ENCODE data around the gene TEKT1.

TEKT1 gene

GRCh38 chr17:6857336-6857735, 25.8 kb upstream of the TEKT1 start (continued):
- TF ChIP-seq PATZ1 (tag by site-specific recombination; IDR thresholded peaks at IDR 0.05): no peak

- ChIA-PET CTCF (interaction anchor here (0.6 to 4.0 kb wide), 3 partner anchors 13 to 148 kb away, joined by 6 to 59 read pairs (median 6); no protein-coding TSS in a partner anchor), POLR2A (no interaction called here)
- Histone ChIP-seq H3K4me1 (ENCODE audit: control insufficient read depth, insufficient read depth, low read length) (no peaks in the 10 kb centered on the region), H3K4me3 (ENCODE audit: low read depth, low read length) (no peak overlapping the region), H3K27ac (ENCODE audit: extremely low read depth, low read depth, low read length) (no peak overlapping the region), H3K9me3 (ENCODE audit: control insufficient read depth, insufficient read depth, low read depth, low read length) (no peaks in the 10 kb centered on the region), H3K36me3 (ENCODE audit: control insufficient read depth in 2 of 2, insufficient read depth in 1 of 2, low read length in 2 of 2) (0 out of 3 replicates have a peak, but pooled peaks cover 0 to 3% of the 10 kb centered on the region in 2 experiments)
- no peak for TF ChIP-seq TRIM28 (IDR thresholded peaks at IDR 0.05; ENCODE audit: borderline replicate concordance, low read length)
- no peak for TF ChIP-seq ZNF423 (tag by site-specific recombination; IDR thresholded peaks at IDR 0.05)
- TF ChIP-seq ZNF354C (tag by site-specific recombination; IDR thresholded peaks at IDR 0.05; ENCODE audit: borderline replicate concordance, low read depth): no peak
- TF ChIP-seq YY2 (tag by site-specific recombination; IDR thresholded peaks at IDR 0.05): no peak
- TF ChIP-seq HOXA7 (CRISPR knock-in tag; IDR thresholded peaks at IDR 0.05; ENCODE audit: borderline replicate concordance): no peak
Observed at GRCh38 chr17:6856051-6856450, 24.5 kb upstream of the TEKT1 start.

GRCh38 chr17:6853764-6854442, 22.4 kb upstream of the TEKT1 start:
- Histone ChIP-seq H3K27ac (ENCODE audit: extremely low read depth, low read depth, low read length) (peak overlapping the region; percentile 78), H3K9me3 (ENCODE audit: control insufficient read depth, insufficient read depth, low read depth, low read length) (no peaks in the 10 kb centered on the region), H3K36me3 (ENCODE audit: control insufficient read depth in 2 of 2, insufficient read depth in 1 of 2, low read length in 2 of 2) (0 out of 3 replicates have a peak, but pooled peaks cover 0 to 3% of the 10 kb centered on the region in 2 experiments), H3K4me3 (ENCODE audit: low read depth, low read length) (peak overlapping the region; percentile 62), H3K4me1 (ENCODE audit: control insufficient read depth, insufficient read depth, low read length) (no peaks in the 10 kb centered on the region)
- ChIA-PET CTCF (interaction anchor here (0.7 to 4.0 kb wide), 30 partner anchors 10 to 322 kb away, joined by 3 to 59 read pairs (median 4); partner anchors contain the start of genes SLC13A5 and TEKT1), POLR2A (interaction anchor here (0.9 to 1.3 kb wide), 5 partner anchors 10 to 158 kb away, joined by 3 to 8 read pairs (median 3); partner anchors contain the start of gene RNASEK)
- TF ChIP-seq ZNF600 (tag by site-specific recombination; IDR thresholded peaks at IDR 0.05): peak; percentile 82
- no peak for TF ChIP-seq HOXD13 (CRISPR knock-in tag; IDR thresholded peaks at IDR 0.05; ENCODE audit: borderline replicate concordance)
- TF ChIP-seq ZBTB8A (tag by site-specific recombination; IDR thresholded peaks at IDR 0.05): peak; percentile 36; the same call in 1 of the 2 replicates
- TF ChIP-seq ZNF394 (tag by site-specific recombination; IDR thresholded peaks at IDR 0.05; ENCODE audit: borderline replicate concordance): peak; percentile 73
- 0 out of 2 replicates have a peak, but pooled peaks have one; percentile 23 for TF ChIP-seq SP3 (tag by site-specific recombination; IDR thresholded peaks at IDR 0.05)
- peak; percentile 25; the same call in 1 of the 2 replicates for TF ChIP-seq SP2 (tag by site-specific recombination; IDR thresholded peaks at IDR 0.05)
- TF ChIP-seq ZNF202 (tag by site-specific recombination; IDR thresholded peaks at IDR 0.05; ENCODE audit: borderline replicate concordance): no peak
- TF ChIP-seq GLIS1 (tag by site-specific recombination; IDR thresholded peaks at IDR 0.05): peak; percentile 31; the same call in 1 of the 2 replicates
- no peak for TF ChIP-seq ZNF610 (tag by site-specific recombination; IDR thresholded peaks at IDR 0.05; ENCODE audit: borderline replicate concordance)
- peak; percentile 84 for TF ChIP-seq SCRT2 (tag by site-specific recombination; IDR thresholded peaks at IDR 0.05)
- TF ChIP-seq PRDM10 (tag by site-specific recombination; IDR thresholded peaks at IDR 0.05): peak; percentile 82
- 0 out of 2 replicates have a peak, but pooled peaks have one; percentile 15 for TF ChIP-seq ZEB2 (tag by site-specific recombination; IDR thresholded peaks at IDR 0.05)
- 0 out of 2 replicates have a peak, but pooled peaks have one; percentile 14 for TF ChIP-seq ZNF629 (tag by site-specific recombination; IDR thresholded peaks at IDR 0.05)
- TF ChIP-seq ZFHX2 (tag by site-specific recombination; conservative IDR thresholded peaks at IDR 0.05): peak; percentile 90
- TF ChIP-seq ZNF404 (tag by site-specific recombination; IDR thresholded peaks at IDR 0.05): no peak
- peak; percentile 57 for TF ChIP-seq CTCF (tag by site-specific recombination; IDR thresholded peaks at IDR 0.05)
- TF ChIP-seq EGR2 (tag by site-specific recombination; IDR thresholded peaks at IDR 0.05; ENCODE audit: low read depth): peak; percentile 93
- TF ChIP-seq ZIC2 (tag by site-specific recombination; IDR thresholded peaks at IDR 0.05): peak; percentile 35
- TF ChIP-seq GLI4 (tag by site-specific recombination; IDR thresholded peaks at IDR 0.05): no peak
- TF ChIP-seq ZNF335 (tag by site-specific recombination; conservative IDR thresholded peaks at IDR 0.05): peak; percentile 71; the same call in 1 of the 2 replicates

Measured in HEK293 (cell line).